ENCODE results near the gene GALNT13.

Gene GALNT13

DNA sequence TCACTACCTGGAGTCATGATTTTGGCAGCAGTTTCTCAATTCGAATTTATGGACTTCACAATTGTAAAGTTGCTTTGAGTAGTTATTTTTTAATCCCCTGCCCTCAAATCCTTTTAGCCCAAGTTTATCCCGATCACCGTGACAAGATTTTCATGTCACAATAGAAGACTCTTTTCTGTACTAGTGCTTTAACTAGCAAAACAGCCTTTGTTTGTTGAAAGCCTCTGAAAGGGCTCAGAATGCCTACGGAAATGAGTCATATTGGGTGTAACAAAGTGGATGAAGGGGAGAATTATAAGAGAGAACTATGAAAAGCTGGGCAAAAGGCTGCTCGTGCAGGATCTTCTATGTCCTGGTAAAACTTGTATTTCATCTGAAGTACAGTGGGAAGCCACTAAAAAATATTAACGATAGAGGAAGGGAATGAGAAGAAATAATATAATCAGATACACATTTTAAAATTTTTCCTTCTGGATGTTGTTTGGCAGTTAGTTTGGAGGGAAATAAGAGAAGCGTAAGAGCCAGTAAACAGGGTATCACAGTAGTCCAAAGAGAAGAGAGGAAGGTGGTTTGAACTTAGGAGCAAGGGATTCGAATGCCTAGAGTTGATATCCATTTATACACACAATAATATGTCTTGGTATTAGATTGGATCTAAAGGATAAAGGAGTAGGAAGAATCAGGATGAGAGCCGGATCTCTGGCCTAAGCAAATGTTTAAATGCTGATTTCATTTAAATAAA, 114.9 kb downstream of the GALNT13 start:
- H2AFZ ChIP-seq (ENCODE audit: low read depth): no peak overlapping the region
- no peak overlapping the region for H3K4me2 ChIP-seq
- no peaks in the 10 kb centered on the region for H3K79me2 ChIP-seq (ENCODE audit: insufficient read depth, low read depth)
- H3K4me1 ChIP-seq (ENCODE audit: low read depth, poor library complexity, severe bottlenecking): no peaks in the 10 kb centered on the region
- no peaks in the 10 kb centered on the region for H4K20me1 ChIP-seq (ENCODE audit: insufficient read depth)
- H3K36me3 ChIP-seq (ENCODE audit: insufficient read depth): no peaks in the 10 kb centered on the region
- TF ChIP-seq, protein P1, sequence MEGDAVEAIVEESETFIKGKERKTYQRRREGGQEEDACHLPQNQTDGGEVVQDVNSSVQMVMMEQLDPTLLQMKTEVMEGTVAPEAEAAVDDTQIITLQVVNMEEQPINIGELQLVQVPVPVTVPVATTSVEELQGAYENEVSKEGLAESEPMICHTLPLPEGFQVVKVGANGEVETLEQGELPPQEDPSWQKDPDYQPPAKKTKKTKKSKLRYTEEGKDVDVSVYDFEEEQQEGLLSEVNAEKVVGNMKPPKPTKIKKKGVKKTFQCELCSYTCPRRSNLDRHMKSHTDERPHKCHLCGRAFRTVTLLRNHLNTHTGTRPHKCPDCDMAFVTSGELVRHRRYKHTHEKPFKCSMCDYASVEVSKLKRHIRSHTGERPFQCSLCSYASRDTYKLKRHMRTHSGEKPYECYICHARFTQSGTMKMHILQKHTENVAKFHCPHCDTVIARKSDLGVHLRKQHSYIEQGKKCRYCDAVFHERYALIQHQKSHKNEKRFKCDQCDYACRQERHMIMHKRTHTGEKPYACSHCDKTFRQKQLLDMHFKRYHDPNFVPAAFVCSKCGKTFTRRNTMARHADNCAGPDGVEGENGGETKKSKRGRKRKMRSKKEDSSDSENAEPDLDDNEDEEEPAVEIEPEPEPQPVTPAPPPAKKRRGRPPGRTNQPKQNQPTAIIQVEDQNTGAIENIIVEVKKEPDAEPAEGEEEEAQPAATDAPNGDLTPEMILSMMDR (conservative IDR thresholded peaks at IDR 0.05; ENCODE audit: low read depth, low read length): no peak
- H3K27me3 ChIP-seq (ENCODE audit: insufficient read depth, low read depth): no peaks in the 10 kb centered on the region
- H3K4me3 ChIP-seq (IDR thresholded peaks at IDR 0.05; ENCODE audit: insufficient read depth, low read depth, low read length): no peak overlapping the region
- H3K9ac ChIP-seq: no peak overlapping the region
- no peak overlapping the region for H3K27ac ChIP-seq

DNA sequence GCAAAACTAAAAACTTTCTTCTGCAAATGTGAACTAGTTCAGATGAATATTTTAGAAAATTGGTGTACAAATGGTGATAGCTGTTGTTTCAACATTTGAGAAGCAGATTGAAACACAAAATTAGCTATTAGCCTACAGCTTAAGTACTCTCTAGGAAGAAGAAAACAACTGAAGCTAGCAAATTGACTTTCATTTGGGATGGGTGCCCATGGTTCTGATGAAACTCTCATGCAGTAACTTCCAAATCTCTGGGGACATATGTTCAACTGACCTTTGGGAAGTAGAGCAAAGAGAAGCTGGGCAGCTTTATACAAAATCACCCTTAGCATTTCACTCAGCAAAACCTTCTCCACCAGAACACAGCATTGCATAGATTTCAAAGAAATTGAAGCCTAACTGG, 119.0 kb downstream of the GALNT13 start:
- Histone ChIP-seq H4K20me1 (ENCODE audit: insufficient read depth) (no peaks in the 10 kb centered on the region), H3K27me3 (ENCODE audit: insufficient read depth, low read depth) (no peaks in the 10 kb centered on the region), H3K4me1 (ENCODE audit: low read depth, poor library complexity, severe bottlenecking) (no peaks in the 10 kb centered on the region), H3K4me2 (no peak overlapping the region), H3K4me3 (IDR thresholded peaks at IDR 0.05; ENCODE audit: insufficient read depth, low read depth, low read length) (no peak overlapping the region), H2AFZ (ENCODE audit: low read depth) (no peak overlapping the region), H3K27ac (no peak overlapping the region), H3K9ac (no peak overlapping the region), H3K36me3 (ENCODE audit: insufficient read depth) (no peaks in the 10 kb centered on the region), H3K79me2 (ENCODE audit: insufficient read depth, low read depth) (no peaks in the 10 kb centered on the region)
- TF ChIP-seq, protein P1 (conservative IDR thresholded peaks at IDR 0.05; ENCODE audit: low read depth, low read length): no peak

DNA sequence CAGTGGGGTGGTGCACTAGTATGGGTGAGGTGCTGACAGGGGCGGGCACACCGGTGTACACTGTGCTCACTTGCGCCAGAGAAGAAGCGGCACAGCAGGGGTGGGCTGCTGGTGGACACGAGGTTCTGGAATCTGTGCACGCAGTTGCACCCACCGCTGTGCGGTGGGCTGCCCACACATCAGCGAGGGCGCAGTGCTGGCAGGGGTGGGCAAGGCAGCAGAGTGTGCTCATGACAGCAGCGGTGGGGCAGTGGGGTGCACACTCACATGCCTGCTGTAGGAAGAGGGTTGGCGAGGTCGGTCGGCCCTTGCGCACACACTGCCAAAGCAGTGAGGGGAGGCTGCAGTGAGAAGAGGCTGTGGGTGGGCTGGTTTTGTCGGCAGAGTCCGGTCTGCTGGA, 141.8 kb downstream of the GALNT13 start:
- no peak overlapping the region for H3K4me2 ChIP-seq
- H2AFZ ChIP-seq (ENCODE audit: low read depth): no peak overlapping the region
- H3K4me3 ChIP-seq (IDR thresholded peaks at IDR 0.05; ENCODE audit: insufficient read depth, low read depth, low read length): no peak overlapping the region
- no peak overlapping the region for H3K9ac ChIP-seq
- no peaks in the 10 kb centered on the region for H3K27me3 ChIP-seq (ENCODE audit: insufficient read depth, low read depth)
- no peaks in the 10 kb centered on the region for H4K20me1 ChIP-seq (ENCODE audit: insufficient read depth)
- H3K36me3 ChIP-seq (ENCODE audit: insufficient read depth): no peaks in the 10 kb centered on the region
- TF ChIP-seq, protein P1 (conservative IDR thresholded peaks at IDR 0.05; ENCODE audit: low read depth, low read length): no peak
- H3K79me2 ChIP-seq (ENCODE audit: insufficient read depth, low read depth): no peaks in the 10 kb centered on the region
- no peaks in the 10 kb centered on the region for H3K4me1 ChIP-seq (ENCODE audit: low read depth, poor library complexity, severe bottlenecking)
- no peak overlapping the region for H3K27ac ChIP-seq

DNA sequence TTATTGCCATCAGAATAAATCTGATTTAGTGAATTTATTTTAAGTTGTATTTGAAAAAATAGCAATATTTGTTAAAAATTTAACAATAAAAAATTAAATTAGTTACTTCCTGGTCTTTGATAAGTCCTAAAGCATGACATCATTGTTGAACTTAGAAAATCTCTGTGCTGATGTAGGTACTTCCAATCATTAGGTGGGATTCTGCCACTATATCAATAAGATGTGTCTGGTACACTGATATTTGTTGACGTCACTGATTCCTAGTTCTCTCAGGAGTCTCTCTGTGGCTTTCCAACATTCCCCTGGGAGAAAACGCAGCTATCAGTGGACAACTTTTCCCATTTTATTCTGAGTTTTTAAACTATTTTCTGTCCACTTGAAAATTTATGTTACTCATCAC, 143.5 kb downstream of the GALNT13 start:
- Histone ChIP-seq H3K79me2 (ENCODE audit: insufficient read depth, low read depth) (no peaks in the 10 kb centered on the region), H3K36me3 (ENCODE audit: insufficient read depth) (no peaks in the 10 kb centered on the region), H3K4me3 (IDR thresholded peaks at IDR 0.05; ENCODE audit: insufficient read depth, low read depth, low read length) (no peak overlapping the region), H3K4me2 (no peak overlapping the region), H4K20me1 (ENCODE audit: insufficient read depth) (no peaks in the 10 kb centered on the region), H3K9ac (no peak overlapping the region), H3K4me1 (ENCODE audit: low read depth, poor library complexity, severe bottlenecking) (no peaks in the 10 kb centered on the region), H2AFZ (ENCODE audit: low read depth) (no peak overlapping the region), H3K27ac (no peak overlapping the region), H3K27me3 (ENCODE audit: insufficient read depth, low read depth) (no peaks in the 10 kb centered on the region)
- TF ChIP-seq, protein P1 (conservative IDR thresholded peaks at IDR 0.05; ENCODE audit: low read depth, low read length): no peak
